Right lobe of liver (tissue), 4 donors: ENCODE data around the gene BSG.

ENCODE experiments used
- POLR2A ChIP-seq: fragments of 450-650 bp; IDR thresholded peaks from one replicate; pipeline ENCODE4 v1.6.1; 2017; ENCODE audit warnings: antibody characterized with exemption, mild to moderate bottlenecking
- TF ChIP-seq, protein P1 (sequence below), 4 donors: fragments of 200-600 bp in 3 of 4; fragments of 450-650 bp in 1 of 4; IDR thresholded peaks; one replicate each; pipeline versions ENCODE4 v1.5.1 to v1.8.0; 2016 to 2022; ENCODE audit warnings: antibody characterized with exemption in 4 of 4, mild to moderate bottlenecking in 2 of 4
- donor health status: DM: no; HTN: no; CAD: no.
- donor health status: DM: no; HTN: no; CAD: no.
- donor health status: DM: no; HTN: yes; CAD: no.

- TF ChIP-seq, protein P1, sequence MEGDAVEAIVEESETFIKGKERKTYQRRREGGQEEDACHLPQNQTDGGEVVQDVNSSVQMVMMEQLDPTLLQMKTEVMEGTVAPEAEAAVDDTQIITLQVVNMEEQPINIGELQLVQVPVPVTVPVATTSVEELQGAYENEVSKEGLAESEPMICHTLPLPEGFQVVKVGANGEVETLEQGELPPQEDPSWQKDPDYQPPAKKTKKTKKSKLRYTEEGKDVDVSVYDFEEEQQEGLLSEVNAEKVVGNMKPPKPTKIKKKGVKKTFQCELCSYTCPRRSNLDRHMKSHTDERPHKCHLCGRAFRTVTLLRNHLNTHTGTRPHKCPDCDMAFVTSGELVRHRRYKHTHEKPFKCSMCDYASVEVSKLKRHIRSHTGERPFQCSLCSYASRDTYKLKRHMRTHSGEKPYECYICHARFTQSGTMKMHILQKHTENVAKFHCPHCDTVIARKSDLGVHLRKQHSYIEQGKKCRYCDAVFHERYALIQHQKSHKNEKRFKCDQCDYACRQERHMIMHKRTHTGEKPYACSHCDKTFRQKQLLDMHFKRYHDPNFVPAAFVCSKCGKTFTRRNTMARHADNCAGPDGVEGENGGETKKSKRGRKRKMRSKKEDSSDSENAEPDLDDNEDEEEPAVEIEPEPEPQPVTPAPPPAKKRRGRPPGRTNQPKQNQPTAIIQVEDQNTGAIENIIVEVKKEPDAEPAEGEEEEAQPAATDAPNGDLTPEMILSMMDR (IDR thresholded peaks at IDR 0.05) = no peak
- no peak for TF ChIP-seq POLR2A
These were observed 3.4 kb downstream of the BSG start for GRCh38 chr19:575527-576506.
